A549 (cell line): Measurements from ENCODE around the gene SSNA1. TPM values are rescaled to one million over a fixed set of nuclear protein-coding genes. Genes with fewer than 3 reads are reported as not detected.

Source experiments
- ATAC-seq, 2 experiments: fragments of 200-7000 bp in 1 of 2; fragments of >200 bp in 1 of 2; cut with Nextera tagmentation in 1 of 2; cut with Tn5 transposase in 1 of 2; 3 replicates each; pipeline versions ENCODE4 v1.8.0 to v1.9.1; 2018 to 2020; ENCODE audit warnings: mild to moderate bottlenecking in 1 of 2, moderate library complexity in 1 of 2
- CTCF ChIA-PET: fragments of 300-600 bp; sonication (Branson Sonifier 250); formaldehyde crosslinking; extraction: SDS; loops from one replicate; lab custom pipeline; 2021; ENCODE audit warnings: antibody characterized with exemption, inconsistent platforms; lab: Yijun Ruan, JAX
- POLR2A ChIA-PET: fragments of 350-600 bp; formaldehyde crosslinking; extraction: SDS; loops from one replicate; lab custom pipeline; 2021; ENCODE audit warnings: antibody characterized with exemption, inconsistent platforms; lab: Yijun Ruan, JAX
- DNase-seq, 2 experiments: peaks; one replicate each; pipeline versions ENCODE4 v3.0.0 to v3.0.0-alpha.2; 2011 to 2016; ENCODE audit warnings: low read depth in 1 of 2, low spot score in 1 of 2
- FAIRE-seq: peaks from 2 replicates; lab custom pipeline; 2011; peaks lifted over from hg19 to GRCh38; lab: Jason Lieb, UNC
- H3K27ac ChIP-seq, 2 experiments: fragments of >200 bp; sonication (Bioruptor Twin); formaldehyde crosslinking; 3 replicates each; pipeline ENCODE4 v1.5.1; 2016 to 2017
- H3K4me1 ChIP-seq: fragments of >200 bp; sonication (Bioruptor Twin); formaldehyde crosslinking; 3 replicates; pipeline ENCODE4 v1.6.1; 2016
- H3K4me2 ChIP-seq: fragments of >200 bp; sonication (Bioruptor Twin); formaldehyde crosslinking; 3 replicates; pipeline ENCODE4 v1.6.1; 2016
- H3K4me3 ChIP-seq: fragments of >200 bp; sonication (Bioruptor Twin); formaldehyde crosslinking; 3 replicates; pipeline ENCODE4 v1.5.1; 2016
- H3K9me3 ChIP-seq: fragments of >200 bp; sonication (Bioruptor Twin); formaldehyde crosslinking; 3 replicates; pipeline ENCODE4 v1.6.1; 2016
- BHLHE40 ChIP-seq: IDR thresholded peaks from 2 replicates; pipeline ENCODE4 v1.6.1; 2012; ENCODE audit warnings: low read depth, low read length, inconsistent platforms
- CBX2 ChIP-seq: fragments of 200-600 bp; sonication (generic); IDR thresholded peaks from 2 replicates; pipeline ENCODE4 v1.6.1; 2016; ENCODE audit warnings: low read depth, mild to moderate bottlenecking, borderline replicate concordance
- CBX8 ChIP-seq: fragments of 200-600 bp; sonication (generic); IDR thresholded peaks from 2 replicates; pipeline ENCODE4 v1.6.1; 2016
- CHD2 ChIP-seq: fragments of 150-350 bp; IDR thresholded peaks from 2 replicates; pipeline ENCODE4 v1.6.1; 2014; ENCODE audit warnings: low read length; ENCODE audit not compliant: partially characterized antibody
- CHD4 ChIP-seq: fragments of 200-600 bp; sonication (generic); IDR thresholded peaks from 2 replicates; pipeline ENCODE4 v1.6.1; 2016; ENCODE audit warnings: antibody characterized with exemption, mild to moderate bottlenecking, borderline replicate concordance
- EHF ChIP-seq: fragments of 250-450 bp; sonication (Bioruptor Pico); IDR thresholded peaks from 2 replicates; pipeline ENCODE4 v1.5.0; 2020; ENCODE audit warnings: mild to moderate bottlenecking
- EP300 ChIP-seq, 2 experiments: fragments of >200 bp; sonication (Bioruptor Twin); formaldehyde crosslinking; IDR thresholded peaks; 2 replicates in 1 of 2; 3 replicates in 1 of 2; pipeline ENCODE4 v1.6.1; 2016 to 2017
- GATA3 ChIP-seq: IDR thresholded peaks from 2 replicates; pipeline ENCODE4 v1.6.1; 2012; ENCODE audit warnings: borderline replicate concordance
- HEYL ChIP-seq: fragments of 250-450 bp; sonication (Bioruptor Pico); IDR thresholded peaks from 2 replicates; pipeline ENCODE4 v1.8.0; 2021; ENCODE audit warnings: mild to moderate bottlenecking, moderate library complexity
- HOXA7 ChIP-seq: fragments of 250-450 bp; sonication (Bioruptor Pico); IDR thresholded peaks from 2 replicates; pipeline ENCODE4 v1.5.0; 2020; ENCODE audit warnings: mild to moderate bottlenecking, moderate library complexity
- KDM5A ChIP-seq: fragments of 200-600 bp; sonication (generic); IDR thresholded peaks from 2 replicates; pipeline ENCODE4 v1.6.1; 2016; ENCODE audit warnings: antibody characterized with exemption, mild to moderate bottlenecking
- MAX ChIP-seq: IDR thresholded peaks from 2 replicates; pipeline ENCODE4 v1.6.1; 2012
- MYC ChIP-seq: IDR thresholded peaks from 2 replicates; pipeline ENCODE4 v1.6.1; 2012; ENCODE audit warnings: mild to moderate bottlenecking, inconsistent platforms, low read length, improper control_type of control experiment, borderline replicate concordance
- NPAS2 ChIP-seq: fragments of 250-450 bp; sonication (Bioruptor Pico); IDR thresholded peaks from 2 replicates; pipeline ENCODE4 v1.8.0; 2022; ENCODE audit warnings: mild to moderate bottlenecking, moderate library complexity, borderline replicate concordance
- PBX3 ChIP-seq: IDR thresholded peaks from 2 replicates; pipeline ENCODE4 v1.6.1; 2012
- POLR2A ChIP-seq: IDR thresholded peaks from 2 replicates; pipeline ENCODE4 v1.6.1; 2012; ENCODE audit warnings: mild to moderate bottlenecking, low read length
- POLR2AphosphoS2 ChIP-seq: conservative IDR thresholded peaks from 2 replicates; pipeline ENCODE4 v1.6.1; 2012; ENCODE audit warnings: low read length, improper control_type of control experiment, inconsistent platforms
- RARB ChIP-seq: fragments of 250-450 bp; sonication (Bioruptor Pico); IDR thresholded peaks from 2 replicates; pipeline ENCODE4 v1.8.0; 2021; ENCODE audit warnings: mild to moderate bottlenecking, moderate library complexity
- REST ChIP-seq: fragments of 200-600 bp; sonication (generic); IDR thresholded peaks from 2 replicates; pipeline ENCODE4 v1.6.1; 2016; ENCODE audit warnings: antibody characterized with exemption, mild to moderate bottlenecking, moderate library complexity
- RFX5 ChIP-seq: fragments of 450-650 bp; IDR thresholded peaks from 2 replicates; pipeline ENCODE4 v1.7.1; 2014; ENCODE audit warnings: antibody characterized with exemption, mild to moderate bottlenecking, moderate library complexity
- TP53 ChIP-seq: fragments of 250-450 bp; sonication (Bioruptor Pico); IDR thresholded peaks from 2 replicates; pipeline ENCODE4 v1.5.0; 2021; ENCODE audit warnings: mild to moderate bottlenecking, moderate library complexity
- USF2 ChIP-seq: fragments of 450-650 bp; IDR thresholded peaks from 2 replicates; pipeline ENCODE4 v1.6.1; 2014; ENCODE audit warnings: antibody characterized with exemption
- ZC3H11A ChIP-seq: fragments of 450-650 bp; IDR thresholded peaks from 2 replicates; pipeline ENCODE4 v1.6.1; 2014; ENCODE audit warnings: antibody characterized with exemption, mild to moderate bottlenecking
- ZFP36 ChIP-seq: fragments of 450-650 bp; IDR thresholded peaks from 2 replicates; pipeline ENCODE4 v1.6.1; 2014; ENCODE audit warnings: borderline replicate concordance; ENCODE audit not compliant: partially characterized antibody
- ZNF302 ChIP-seq: fragments of 250-450 bp; sonication (Bioruptor Pico); IDR thresholded peaks from 2 replicates; pipeline ENCODE4 v1.9.0; 2021; ENCODE audit warnings: inconsistent platforms, mild to moderate bottlenecking, moderate library complexity
- ZSCAN20 ChIP-seq: fragments of 250-450 bp; sonication (Bioruptor Pico); IDR thresholded peaks from 2 replicates; pipeline ENCODE4 v1.8.0; 2022; ENCODE audit warnings: mild to moderate bottlenecking, moderate library complexity
- WGBS: methylation state at CpG from one replicate; pipeline ENCODE4 v1.1.6; 2017; ENCODE audit errors: missing lambda C conversion rate; 5-methylcytosine and 5-hydroxymethylcytosine counted together
- polyA plus RNA-seq, 4 experiments: library from polyadenylated mRNA; depleted of rRNA in 3 of 4; stranded (reverse); fragments of >200 nt; fragmentation: RNase III in 1 of 4; extraction: RNeasy Plus Mini Kit Qiagen cat#74134 plus additional on column Dnase treatment in 1 of 4; gene quantifications; 2 replicates in 3 of 4; 3 replicates in 1 of 4; pipeline ENCODE4 v1.2.3, GENCODE V29; 2011 to 2017
- TF ChIP-seq, protein P1 (sequence below): fragments of 250-450 bp; sonication (Bioruptor Pico); IDR thresholded peaks from 2 replicates; pipeline ENCODE4 v1.5.0; 2020; ENCODE audit warnings: low read depth, mild to moderate bottlenecking, moderate library complexity

The SSNA1 gene
- polyA plus RNA-seq, 2 of the 4 experiments (the other 2 are of a cell fraction) = 54.1 to 102 TPM

GRCh38 chr9:137194909-137195308, 6.4 kb downstream of the SSNA1 start:
- H3K27ac ChIP-seq = no peak overlapping the region
- WGBS = 96% methylated on average over 4 of the region's 10 CpGs
- H3K4me3 ChIP-seq = no peak overlapping the region
- FAIRE-seq (no peak), DNase-seq (no peak), ATAC-seq (no peak)
- ChIA-PET CTCF (interaction anchor here (0.8 to 11.5 kb wide), 9 partner anchors 12 to 160 kb away, joined by 3 to 156 read pairs (median 5); partner anchors contain the start of genes LRRC26, RNF224, TMEM210 and TOR4A), POLR2A (interaction anchor here (0.9 kb wide), 1 partner anchor 66 kb away, joined by 3 read pairs; no protein-coding TSS in a partner anchor)
- H3K4me1 ChIP-seq = peaks cover 44% of the 10 kb centered on the region
- H3K4me2 ChIP-seq = no peak overlapping the region
- H3K9me3 ChIP-seq = no peaks in the 10 kb centered on the region
- no peak for TF ChIP-seq PBX3
- TF ChIP-seq EHF = no peak
- no peak for TF ChIP-seq POLR2AphosphoS2
- TF ChIP-seq BHLHE40 = no peak
- TF ChIP-seq KDM5A = no peak
- no peak for TF ChIP-seq ZC3H11A
- TF ChIP-seq MYC = no peak
- no peak for TF ChIP-seq MAX
- no peak for TF ChIP-seq REST
- TF ChIP-seq CHD2 = no peak
- TF ChIP-seq TP53 (CRISPR knock-in tag) = no peak
- TF ChIP-seq HEYL (CRISPR knock-in tag) = no peak
- TF ChIP-seq, protein P1, sequence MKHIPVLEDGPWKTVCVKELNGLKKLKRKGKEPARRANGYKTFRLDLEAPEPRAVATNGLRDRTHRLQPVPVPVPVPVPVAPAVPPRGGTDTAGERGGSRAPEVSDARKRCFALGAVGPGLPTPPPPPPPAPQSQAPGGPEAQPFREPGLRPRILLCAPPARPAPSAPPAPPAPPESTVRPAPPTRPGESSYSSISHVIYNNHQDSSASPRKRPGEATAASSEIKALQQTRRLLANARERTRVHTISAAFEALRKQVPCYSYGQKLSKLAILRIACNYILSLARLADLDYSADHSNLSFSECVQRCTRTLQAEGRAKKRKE = no peak

GRCh38 chr9:137195525-137196220, 7.2 kb downstream of the SSNA1 start:
- 0 out of 3 replicates have a peak overlapping the region, but pooled peaks have one; percentile 3 for H3K4me2 ChIP-seq
- no peaks in the 10 kb centered on the region for H3K9me3 ChIP-seq
- TF ChIP-seq RARB (CRISPR knock-in tag) (no peak), BHLHE40 (no peak), ZNF302 (CRISPR knock-in tag) (no peak), CHD4 (no peak), USF2 (no peak), KDM5A (no peak), POLR2AphosphoS2 (no peak), CHD2 (no peak), POLR2A (no peak), ZC3H11A (no peak), RFX5 (no peak), CBX2 (no peak), EP300 (IDR thresholded peaks at IDR 0.05) (no peak), ZSCAN20 (CRISPR knock-in tag) (no peak), ZFP36 (no peak), GATA3 (no peak), NPAS2 (CRISPR knock-in tag) (no peak), HOXA7 (CRISPR knock-in tag) (no peak), CBX8 (no peak)
- TF ChIP-seq, protein P1 = no peak
- 66% methylated on average over 16 of the region's 21 CpGs for WGBS
- 0 out of 6 replicates have a peak overlapping the region, but pooled peaks of 1 of the 2 experiments have one; percentile 2 for H3K27ac ChIP-seq
- CTCF ChIA-PET = interaction anchor here (1.2 to 11.5 kb wide), 7 partner anchors 9 to 132 kb away, joined by 3 to 156 read pairs (median 5); partner anchors contain the start of genes LRRC26, RNF224, TMEM210 and TOR4A
- H3K4me1 ChIP-seq = peaks cover 38% of the 10 kb centered on the region
- FAIRE-seq (no peak), ATAC-seq (no peak), DNase-seq (no peak)
- no peak overlapping the region for H3K4me3 ChIP-seq
- POLR2A ChIA-PET = interaction anchor here (0.9 kb wide), 1 partner anchor 66 kb away, joined by 3 read pairs; no protein-coding TSS in a partner anchor
